ENCODE data around the gene CDC42EP2.

CDC42EP2 gene

DNA sequence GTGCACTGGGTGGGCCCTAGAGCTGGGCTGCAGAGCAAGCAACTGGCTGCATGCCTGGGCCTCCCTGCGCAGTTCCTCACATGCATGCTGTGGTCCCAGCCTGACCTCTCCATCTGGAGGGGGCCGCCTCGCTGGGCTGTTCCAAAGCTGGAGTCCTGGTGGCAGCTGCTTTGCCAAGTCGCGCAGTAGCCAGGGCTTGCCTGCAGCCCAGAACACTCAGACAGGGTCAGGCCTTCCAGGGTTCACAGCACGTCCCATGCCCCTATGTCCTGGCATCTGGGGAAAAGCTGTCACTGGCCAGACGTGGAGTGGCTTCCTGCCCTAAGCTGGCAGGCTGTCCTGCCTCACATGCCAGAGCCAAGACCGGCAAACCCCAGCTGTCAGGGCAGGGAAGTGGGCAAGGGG lies 16.5 kb upstream of the CDC42EP2 start:
- no peak for DNase-seq

- peak; percentile 63 for DNase-seq
These were observed 15.9 kb upstream of the CDC42EP2 start for GRCh38 chr11:65298655-65299179.

DNA sequence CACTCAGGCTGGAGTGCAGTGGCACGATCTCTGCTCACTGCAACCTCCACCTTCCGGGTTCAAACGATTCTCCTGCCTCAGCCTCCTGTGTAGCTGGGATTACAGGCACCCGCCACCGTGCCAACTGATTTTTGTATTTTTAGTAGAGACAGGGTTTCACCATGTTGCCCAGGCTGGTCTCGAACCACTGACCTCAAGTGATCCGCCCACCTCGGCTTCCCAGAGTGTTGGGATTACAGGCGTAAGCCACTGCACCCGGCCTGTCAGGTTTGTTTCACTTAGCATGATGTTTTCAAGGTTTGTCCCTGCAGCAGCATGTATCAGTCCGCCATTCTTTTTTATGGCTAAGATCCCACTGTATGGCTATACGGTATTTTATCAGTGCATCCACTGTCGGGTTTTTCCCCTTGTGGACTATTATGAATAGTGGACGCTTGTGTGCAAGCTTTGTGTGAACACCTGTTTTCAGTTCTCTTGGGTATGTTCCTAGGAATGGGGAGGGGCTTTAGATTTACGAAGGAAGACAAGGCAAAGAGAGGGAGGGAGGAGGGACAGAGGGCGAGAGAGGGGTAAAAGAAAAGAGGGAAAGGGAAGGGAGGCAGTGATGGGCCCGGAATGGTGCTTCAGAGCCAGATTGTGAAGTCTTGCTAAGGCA lies 13.9 kb upstream of the CDC42EP2 start:
- no peak for DNase-seq

- no peak for DNase-seq
These were observed 13.0 kb upstream of the CDC42EP2 start for GRCh38 chr11:65301491-65302329.

GRCh38 chr11:65303555-65303954 lies 11.1 kb upstream of the CDC42EP2 start:
- no peak for DNase-seq

DNA sequence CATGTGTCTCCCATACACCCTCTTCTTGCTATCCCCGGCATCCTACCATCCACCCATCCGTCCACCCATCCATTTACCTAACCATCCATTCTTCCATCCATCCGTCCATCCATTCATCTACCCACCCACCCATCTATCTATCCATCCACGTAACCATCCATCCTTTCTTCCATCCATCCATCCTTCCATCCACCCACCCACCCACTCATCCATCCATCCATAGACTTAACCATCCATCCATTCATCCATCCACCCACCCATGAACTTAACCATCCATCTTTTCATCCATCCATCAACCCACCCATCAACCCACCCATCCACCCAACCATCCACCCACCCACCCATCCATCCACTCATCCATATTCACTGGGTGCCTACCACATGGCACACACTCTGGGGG lies 10.6 kb upstream of the CDC42EP2 start:
- no peak for DNase-seq

GRCh38 chr11:65304613-65305012 lies 10.1 kb upstream of the CDC42EP2 start:
- DNase-seq: no peak

DNA sequence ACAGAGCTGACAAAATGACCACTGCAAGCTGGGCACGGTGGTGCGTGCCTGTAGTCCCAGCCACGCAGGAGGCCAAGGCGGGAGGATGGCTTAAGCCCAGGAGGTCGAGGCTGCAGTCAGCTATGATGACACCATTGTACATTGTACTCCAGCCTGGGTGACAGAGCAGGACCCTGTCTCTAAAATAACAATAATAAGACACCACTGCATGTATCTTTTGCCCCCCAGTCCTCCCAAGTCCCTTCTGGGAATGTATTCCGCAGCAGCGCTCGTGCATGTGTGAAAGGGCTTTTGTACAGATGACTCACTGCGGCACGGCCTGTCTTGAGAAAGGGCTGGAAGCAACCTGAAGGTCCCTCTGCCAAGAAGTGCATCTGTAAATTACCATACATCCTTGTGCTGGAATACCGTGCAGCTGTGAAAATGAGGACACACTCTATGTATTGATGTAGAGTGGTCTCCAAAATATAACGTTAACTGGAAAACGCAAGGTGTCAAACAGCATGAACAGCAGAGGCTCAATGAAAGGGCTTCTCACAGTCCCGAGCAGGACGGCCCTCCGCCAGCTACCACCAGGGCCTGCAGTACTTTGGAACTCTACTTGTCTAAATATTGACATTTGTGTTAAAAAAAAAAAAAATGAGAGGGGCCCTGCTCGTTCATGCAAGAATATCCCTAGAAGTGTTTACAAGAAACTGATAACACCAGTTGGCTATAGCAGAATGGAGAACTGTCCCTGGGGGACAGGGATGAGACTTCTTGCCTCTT lies 9.0 kb upstream of the CDC42EP2 start:
- no peak for DNase-seq

- no peak for DNase-seq
These were observed 7.1 kb upstream of the CDC42EP2 start for GRCh38 chr11:65307298-65308229.

- no peak for DNase-seq
These were observed 6.3 kb upstream of the CDC42EP2 start for GRCh38 chr11:65308281-65308891.

GRCh38 chr11:65309006-65309405 lies 5.7 kb upstream of the CDC42EP2 start:
- no peak for DNase-seq

- DNase-seq: peak; percentile 48
These were observed 4.5 kb upstream of the CDC42EP2 start for GRCh38 chr11:65310215-65310614.

DNA sequence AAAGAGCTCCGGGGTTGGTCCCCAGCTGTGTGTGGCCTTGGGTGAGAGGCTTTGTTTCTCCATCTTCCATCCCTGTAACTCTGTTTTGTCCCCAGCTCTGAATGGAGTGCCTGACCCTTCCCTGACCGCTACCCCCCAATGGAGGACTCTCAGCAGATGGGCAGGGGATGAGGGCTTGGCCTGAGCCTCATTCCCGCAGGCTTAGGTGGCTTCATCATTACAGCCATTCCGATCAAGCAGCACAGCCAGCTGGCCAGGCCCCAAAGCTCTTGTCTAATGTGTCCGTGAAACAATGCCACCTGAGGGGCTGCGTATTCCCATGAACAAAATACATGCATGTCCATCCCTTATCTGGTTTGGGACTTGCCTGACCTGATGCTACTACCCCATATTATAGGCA lies 3.9 kb upstream of the CDC42EP2 start:
- no peak for DNase-seq

GRCh38 chr11:65311170-65311678 lies 3.4 kb upstream of the CDC42EP2 start:
- DNase-seq: no peak

DNA sequence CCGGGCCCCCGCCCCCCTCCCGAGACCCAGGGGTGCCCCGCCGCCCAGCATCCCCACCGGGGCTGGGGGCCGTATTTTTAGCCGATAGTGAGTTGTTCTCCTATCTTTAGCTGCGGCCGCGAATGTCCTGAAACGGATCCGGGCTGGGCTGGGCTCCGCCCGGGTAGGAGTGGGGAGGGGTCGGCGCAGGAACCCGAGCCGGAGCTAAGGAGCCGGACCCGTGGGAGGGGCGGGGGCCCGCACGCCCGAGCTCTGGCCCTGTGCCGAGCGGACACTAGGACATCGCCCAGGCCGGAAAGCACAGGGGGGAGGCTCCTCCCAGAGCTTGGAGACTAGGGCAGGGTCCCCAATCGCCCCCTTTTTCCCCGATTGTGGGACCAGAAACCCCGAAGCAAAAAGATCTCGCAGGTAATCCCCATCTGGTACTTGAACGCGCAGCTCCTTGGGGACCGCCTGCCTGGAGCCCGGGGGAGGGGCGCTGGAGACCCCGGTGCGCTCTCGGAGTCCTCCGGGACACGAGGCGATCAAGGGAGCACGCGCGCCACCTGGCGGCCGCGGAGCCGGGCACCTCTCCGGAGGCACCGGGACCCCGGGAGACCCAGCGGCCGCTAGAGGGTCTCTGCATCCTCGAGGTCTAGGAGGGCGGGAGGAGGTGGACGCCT lies 669 bp downstream of the CDC42EP2 start:
- peak; percentile 75 for DNase-seq

- DNase-seq: no peak
These were observed 1.2 kb downstream of the CDC42EP2 start for GRCh38 chr11:65315866-65316226.

- peak; percentile 97 for DNase-seq
These were observed 1.8 kb downstream of the CDC42EP2 start for GRCh38 chr11:65316227-65317024.

DNA sequence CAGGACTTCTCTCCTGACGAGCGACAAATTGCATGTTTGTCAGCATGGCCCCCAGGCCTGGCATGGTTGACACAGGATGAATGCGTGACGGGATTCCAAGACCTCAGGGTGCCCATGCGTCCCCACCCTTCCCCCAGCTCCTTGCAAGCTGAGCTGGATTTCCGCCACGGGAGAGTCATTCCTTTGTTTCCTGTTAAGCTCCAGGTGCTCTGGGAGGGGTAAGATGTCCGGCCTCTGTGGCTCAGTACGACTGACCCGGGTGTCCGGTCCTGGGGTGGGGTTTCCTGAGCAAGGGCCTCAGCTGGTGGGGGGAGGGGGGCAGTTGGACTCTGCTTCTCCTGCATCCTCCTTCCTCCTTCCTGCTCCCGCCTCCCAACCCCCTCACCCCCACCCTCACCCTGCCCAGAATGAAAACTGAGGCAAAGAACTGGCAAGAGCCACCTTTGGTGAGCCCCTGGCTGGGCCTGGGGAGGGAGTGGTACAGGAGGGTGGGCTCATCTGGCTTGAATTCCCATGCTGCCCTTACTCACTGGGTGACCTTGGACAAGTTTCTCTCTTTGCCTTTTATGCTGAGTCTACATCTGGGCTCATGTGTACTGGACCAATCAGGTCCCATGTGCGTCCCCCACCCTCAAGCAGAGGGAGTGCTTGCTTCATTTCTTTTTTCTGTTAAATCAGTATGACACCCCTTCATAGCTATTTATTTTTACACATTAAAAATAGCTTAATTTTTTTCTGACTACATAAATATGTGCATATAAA lies 2.5 kb downstream of the CDC42EP2 start:
- DNase-seq: peak; percentile 67
